Peyer's patch (tissue), 4 donors: ENCODE measurements around the gene FCRL3. TPM values are rescaled to one million over a fixed set of nuclear protein-coding genes. Genes with fewer than 3 reads are reported as not detected.

Experiments used
- DNase-seq, 3 donors: peaks; one replicate each; pipeline ENCODE4 v3.0.0-alpha.2; 2017 to 2019
- H3K27ac ChIP-seq, 4 donors: fragments of 200-600 bp; sonication (generic); one replicate each; pipeline ENCODE4 v1.5.1; 2016 to 2019
- H3K27me3 ChIP-seq, 2 donors: fragments of 200-600 bp; sonication (generic); one replicate each; pipeline ENCODE4 v1.5.1; 2019
- H3K36me3 ChIP-seq, 3 donors: fragments of 200-600 bp; sonication (generic); one replicate each; pipeline ENCODE4 v1.5.1; 2016 to 2019
- H3K4me1 ChIP-seq, 4 donors: fragments of 200-600 bp; sonication (generic); one replicate each; pipeline ENCODE4 v1.5.1; 2016 to 2019
- H3K4me3 ChIP-seq, 4 donors: fragments of 200-600 bp; sonication (generic); 1 replicate in 3 of 4; 2 replicates in 1 of 4; pipeline ENCODE4 v1.5.1; 2016 to 2019; ENCODE audit warnings: mild to moderate bottlenecking in 1 of 4
- H3K9me3 ChIP-seq, 4 donors: fragments of 200-600 bp; sonication (generic); one replicate each; pipeline ENCODE4 v1.5.1; 2016 to 2019; ENCODE audit warnings: mild to moderate bottlenecking in 1 of 4
- POLR2A ChIP-seq, 2 donors: fragments of 450-650 bp; IDR thresholded peaks; one replicate each; pipeline ENCODE4 v1.5.1; 2017; ENCODE audit warnings: antibody characterized with exemption in 2 of 2, mild to moderate bottlenecking in 2 of 2, moderate library complexity in 2 of 2
- total RNA-seq, 4 donors: library from RNA; depleted of rRNA; stranded (reverse); fragments of >200 nt; gene quantifications; one replicate each; pipeline ENCODE4 v1.1.0, GENCODE V29; 2016
- TF ChIP-seq, protein P1 (sequence below), 6 experiments: fragments of 450-650 bp in 4 of 6; fragments of 200-600 bp in 2 of 6; sonication (generic) in 1 of 6; IDR thresholded peaks; one replicate each; pipeline ENCODE4 v1.5.1; 2017 to 2019; ENCODE audit warnings: antibody characterized with exemption in 6 of 6, mild to moderate bottlenecking in 3 of 6, moderate library complexity in 1 of 6

Gene FCRL3
- total RNA-seq, 4 donors from 2014 or later: 1.7 to 37.1 (median 2.0) TPM; not detected in 1

GRCh38 chr1:157653494-157653873 lies 47.1 kb downstream of the FCRL3 start:
- H3K27me3 ChIP-seq: no peaks in the 10 kb centered on the region
- H3K4me1 ChIP-seq: peaks cover 0 to 9% (median 0%) of the 10 kb centered on the region in 4 donors
- no peak overlapping the region for H3K4me3 ChIP-seq
- no peaks in the 10 kb centered on the region for H3K36me3 ChIP-seq
- no peaks in the 10 kb centered on the region for H3K9me3 ChIP-seq
- no peak for DNase-seq
- TF ChIP-seq, protein P1, sequence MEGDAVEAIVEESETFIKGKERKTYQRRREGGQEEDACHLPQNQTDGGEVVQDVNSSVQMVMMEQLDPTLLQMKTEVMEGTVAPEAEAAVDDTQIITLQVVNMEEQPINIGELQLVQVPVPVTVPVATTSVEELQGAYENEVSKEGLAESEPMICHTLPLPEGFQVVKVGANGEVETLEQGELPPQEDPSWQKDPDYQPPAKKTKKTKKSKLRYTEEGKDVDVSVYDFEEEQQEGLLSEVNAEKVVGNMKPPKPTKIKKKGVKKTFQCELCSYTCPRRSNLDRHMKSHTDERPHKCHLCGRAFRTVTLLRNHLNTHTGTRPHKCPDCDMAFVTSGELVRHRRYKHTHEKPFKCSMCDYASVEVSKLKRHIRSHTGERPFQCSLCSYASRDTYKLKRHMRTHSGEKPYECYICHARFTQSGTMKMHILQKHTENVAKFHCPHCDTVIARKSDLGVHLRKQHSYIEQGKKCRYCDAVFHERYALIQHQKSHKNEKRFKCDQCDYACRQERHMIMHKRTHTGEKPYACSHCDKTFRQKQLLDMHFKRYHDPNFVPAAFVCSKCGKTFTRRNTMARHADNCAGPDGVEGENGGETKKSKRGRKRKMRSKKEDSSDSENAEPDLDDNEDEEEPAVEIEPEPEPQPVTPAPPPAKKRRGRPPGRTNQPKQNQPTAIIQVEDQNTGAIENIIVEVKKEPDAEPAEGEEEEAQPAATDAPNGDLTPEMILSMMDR (IDR thresholded peaks at IDR 0.05): no peak
- no peak for TF ChIP-seq POLR2A (IDR thresholded peaks at IDR 0.05)
- peak overlapping the region in 1 of 4 donors; percentile 66 for H3K27ac ChIP-seq

- Histone ChIP-seq H3K4me3 (no peak overlapping the region), H3K9me3 (no peaks in the 10 kb centered on the region), H3K36me3 (no peaks in the 10 kb centered on the region), H3K4me1 (peaks cover 0 to 9% (median 0%) of the 10 kb centered on the region in 4 donors), H3K27me3 (no peaks in the 10 kb centered on the region), H3K27ac (peak overlapping the region in 1 of 4 donors; percentile 66)
- peak in 1 of 3 donors; percentile 44 for DNase-seq
- no peak for TF ChIP-seq POLR2A (IDR thresholded peaks at IDR 0.05)
- TF ChIP-seq, protein P1 (IDR thresholded peaks at IDR 0.05): no peak
Observed at GRCh38 chr1:157652859-157653493, 47.6 kb downstream of the FCRL3 start.

GRCh38 chr1:157648317-157648716 lies 52.3 kb downstream of the FCRL3 start:
- TF ChIP-seq, protein P1 (IDR thresholded peaks at IDR 0.05): no peak
- no peak for TF ChIP-seq POLR2A (IDR thresholded peaks at IDR 0.05)
- H3K27me3 ChIP-seq: no peaks in the 10 kb centered on the region
- H3K4me1 ChIP-seq: peaks cover 0 to 3% (median 0%) of the 10 kb centered on the region in 4 donors
- H3K36me3 ChIP-seq: no peaks in the 10 kb centered on the region
- no peak overlapping the region for H3K27ac ChIP-seq
- DNase-seq: no peak
- H3K4me3 ChIP-seq: no peak overlapping the region
- no peaks in the 10 kb centered on the region for H3K9me3 ChIP-seq

DNA sequence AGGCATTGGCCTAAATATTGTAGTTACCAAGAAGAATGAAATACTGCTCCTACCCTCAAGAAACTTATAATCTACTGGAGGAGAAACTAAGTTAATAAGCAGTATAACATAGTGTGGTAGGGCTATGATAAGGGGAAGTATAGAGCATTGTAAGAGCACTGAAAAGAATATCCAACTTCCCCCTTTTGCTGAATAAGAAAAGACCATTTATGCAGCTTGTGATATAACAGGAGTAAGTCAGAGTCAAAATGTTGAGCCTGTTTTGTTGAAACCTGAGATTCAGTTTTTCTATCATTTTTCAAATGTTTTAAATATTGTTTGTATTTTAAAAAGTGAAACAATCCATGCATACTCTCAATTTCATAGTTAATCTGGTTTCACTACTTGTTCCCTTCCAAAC lies 54.4 kb downstream of the FCRL3 start:
- no peak overlapping the region for H3K4me3 ChIP-seq
- no peaks in the 10 kb centered on the region for H3K9me3 ChIP-seq
- no peaks in the 10 kb centered on the region for H3K27me3 ChIP-seq
- TF ChIP-seq, protein P1 (IDR thresholded peaks at IDR 0.05): no peak
- TF ChIP-seq POLR2A (IDR thresholded peaks at IDR 0.05): no peak
- no peaks in the 10 kb centered on the region for H3K4me1 ChIP-seq
- DNase-seq: no peak
- H3K27ac ChIP-seq: no peak overlapping the region
- no peaks in the 10 kb centered on the region for H3K36me3 ChIP-seq

DNA sequence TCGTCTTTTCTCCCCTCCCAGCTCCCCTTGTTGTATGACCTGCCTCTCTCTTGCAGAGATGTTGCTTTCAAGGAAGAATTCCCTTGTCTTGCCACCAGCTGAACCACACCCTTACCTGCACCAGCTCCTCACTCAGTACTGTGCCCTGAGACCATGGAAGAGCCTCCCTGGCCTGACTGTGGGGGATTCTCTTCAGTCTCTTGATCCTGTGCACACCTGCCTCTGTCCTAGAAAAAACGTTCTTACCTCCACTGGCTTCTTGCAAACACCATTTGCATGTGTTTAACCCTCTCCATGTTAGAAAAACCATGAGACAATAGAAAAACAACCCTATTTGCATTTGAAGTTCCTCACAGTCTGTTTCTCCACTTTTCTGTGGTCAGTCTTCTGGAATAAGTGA lies 59.4 kb downstream of the FCRL3 start:
- H3K9me3 ChIP-seq: no peaks in the 10 kb centered on the region
- H3K36me3 ChIP-seq: no peaks in the 10 kb centered on the region
- no peaks in the 10 kb centered on the region for H3K4me1 ChIP-seq
- no peak overlapping the region for H3K27ac ChIP-seq
- TF ChIP-seq, protein P1 (IDR thresholded peaks at IDR 0.05): no peak
- no peak for TF ChIP-seq POLR2A (IDR thresholded peaks at IDR 0.05)
- no peak overlapping the region for H3K4me3 ChIP-seq
- no peaks in the 10 kb centered on the region for H3K27me3 ChIP-seq
- DNase-seq: no peak
